Adipocyte (in vitro differentiated cells): ENCODE measurements around the gene MS4A1.

Experiments used
- DNase-seq: peaks from one replicate; pipeline ENCODE4 v3.0.0-alpha.2; 2015; ENCODE audit warnings: low read depth
- H3K27me3 ChIP-seq: replicated peaks from 2 replicates; pipeline ENCODE4 v1.7.0; 2013; ENCODE audit warnings: mild to moderate bottlenecking, low read length, moderate library complexity; ENCODE audit not compliant: control insufficient read depth, insufficient read depth
- H3K36me3 ChIP-seq: 2 replicates; pipeline ENCODE4 v1.7.0; 2013; ENCODE audit warnings: low read length, mild to moderate bottlenecking, moderate library complexity; ENCODE audit not compliant: control insufficient read depth, insufficient read depth, severe bottlenecking
- H3K4me1 ChIP-seq: 2 replicates; pipeline ENCODE4 v1.7.0; 2013; ENCODE audit warnings: mild to moderate bottlenecking, low read length, moderate library complexity; ENCODE audit not compliant: control insufficient read depth, insufficient read depth
- H3K4me3 ChIP-seq: 2 replicates; pipeline ENCODE4 v1.7.0; 2013; ENCODE audit warnings: mild to moderate bottlenecking, low read length, moderate library complexity
- H3K9ac ChIP-seq: 2 replicates; pipeline ENCODE4 v1.7.0; 2013; ENCODE audit warnings: mild to moderate bottlenecking, low read length, moderate library complexity
- H3K9me3 ChIP-seq: 2 replicates; pipeline ENCODE4 v1.7.0; 2013; ENCODE audit warnings: mild to moderate bottlenecking, low read length, moderate library complexity; ENCODE audit not compliant: control insufficient read depth

The MS4A1 gene

DNA sequence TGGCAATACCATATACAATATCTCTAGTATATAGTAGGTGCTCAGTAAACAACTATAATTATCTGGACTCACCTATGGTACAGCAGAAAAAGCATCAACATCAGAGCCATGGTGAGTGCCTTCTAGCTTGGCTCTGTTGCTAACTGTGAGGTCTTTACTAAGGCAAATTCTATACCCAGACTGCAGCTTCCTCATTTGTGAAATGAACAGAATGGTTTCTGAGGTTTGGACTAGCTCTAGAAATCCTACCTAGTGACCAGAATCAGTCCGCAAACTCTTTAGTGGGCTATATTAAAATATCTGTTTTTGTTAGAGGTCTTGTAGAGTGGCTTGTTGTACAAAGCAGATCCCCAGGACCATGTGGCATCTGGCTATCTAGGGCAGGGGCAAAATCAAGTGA, 3.7 kb downstream of the MS4A1 start:
- no peak overlapping the region for H3K9ac ChIP-seq
- no peaks in the 10 kb centered on the region for H3K4me1 ChIP-seq
- no peaks in the 10 kb centered on the region for H3K9me3 ChIP-seq
- DNase-seq: no peak
- H3K36me3 ChIP-seq: no peaks in the 10 kb centered on the region
- no peak overlapping the region for H3K4me3 ChIP-seq
- H3K27me3 ChIP-seq: no peaks in the 10 kb centered on the region

GRCh38 chr11:60468829-60469228, 13.2 kb downstream of the MS4A1 start:
- H3K9ac ChIP-seq: no peak overlapping the region
- no peaks in the 10 kb centered on the region for H3K9me3 ChIP-seq
- H3K27me3 ChIP-seq: no peaks in the 10 kb centered on the region
- DNase-seq: no peak
- H3K36me3 ChIP-seq: no peaks in the 10 kb centered on the region
- H3K4me3 ChIP-seq: no peak overlapping the region
- H3K4me1 ChIP-seq: no peaks in the 10 kb centered on the region

DNA sequence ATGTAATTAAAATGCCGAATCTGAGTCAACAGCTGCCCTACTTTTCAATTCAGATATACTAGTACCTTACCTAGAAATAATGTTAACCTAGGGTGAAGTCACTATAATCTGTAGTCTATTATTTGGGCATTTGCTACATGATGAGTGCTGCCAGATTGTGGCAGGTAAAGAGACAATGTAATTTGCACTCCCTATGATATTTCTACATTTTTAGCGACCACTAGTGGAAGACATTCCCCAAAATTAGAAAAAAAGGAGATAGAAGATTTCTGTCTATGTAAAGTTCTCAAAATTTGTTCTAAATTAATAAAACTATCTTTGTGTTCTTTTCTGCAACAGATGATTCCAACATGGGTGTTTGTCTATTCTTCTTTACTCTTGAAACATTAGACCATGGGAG, 14.1 kb downstream of the MS4A1 start:
- no peaks in the 10 kb centered on the region for H3K27me3 ChIP-seq
- H3K4me1 ChIP-seq: no peaks in the 10 kb centered on the region
- no peaks in the 10 kb centered on the region for H3K9me3 ChIP-seq
- DNase-seq: no peak
- no peaks in the 10 kb centered on the region for H3K36me3 ChIP-seq
- H3K4me3 ChIP-seq: no peak overlapping the region
- no peak overlapping the region for H3K9ac ChIP-seq

DNA sequence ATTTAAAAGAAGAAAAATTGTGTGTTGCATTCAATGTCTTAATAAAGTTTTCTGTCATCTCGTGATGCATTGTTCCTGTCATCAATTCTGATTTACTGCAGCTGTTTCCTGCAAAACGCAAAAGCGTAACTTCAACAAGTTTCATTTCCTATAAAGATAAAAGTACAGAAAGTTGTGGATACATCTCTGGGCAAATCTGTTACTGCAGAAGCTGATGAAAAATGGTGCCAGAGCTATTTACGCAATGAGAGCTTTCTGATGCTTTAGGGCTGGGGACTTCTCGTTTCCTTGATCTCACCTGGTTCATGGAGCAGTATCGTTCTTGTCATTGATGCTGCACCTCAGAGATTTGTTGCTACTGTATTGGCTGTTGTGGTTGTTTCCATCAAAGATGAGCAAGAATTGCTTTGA, 21.4 kb downstream of the MS4A1 start:
- no peak for DNase-seq
- no peaks in the 10 kb centered on the region for H3K36me3 ChIP-seq

DNA sequence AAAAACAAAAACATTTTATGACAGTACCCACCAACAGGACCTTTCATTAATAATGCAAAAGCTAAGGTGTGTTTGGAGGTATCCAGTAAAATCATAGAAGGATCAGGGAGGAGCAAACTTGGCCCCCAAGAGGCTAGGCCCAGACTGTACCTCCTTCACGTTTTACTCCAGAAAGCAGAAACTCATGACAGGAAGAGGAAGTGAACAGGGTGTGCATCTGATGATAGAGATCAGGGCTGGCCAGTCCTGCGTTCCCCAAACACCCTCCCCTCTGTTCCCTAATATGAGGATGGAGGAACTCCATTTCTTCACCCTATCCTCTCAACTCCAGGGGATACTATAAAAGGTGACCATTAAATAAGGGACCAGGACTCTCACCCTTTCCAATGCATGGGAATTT, 26.7 kb downstream of the MS4A1 start:
- DNase-seq: no peak
- H3K9ac ChIP-seq: no peak overlapping the region

More for the DNA sequence above, 21.4 kb downstream of the MS4A1 start:
- Histone ChIP-seq H3K4me3 (no peak overlapping the region), H3K4me1 (no peaks in the 10 kb centered on the region), H3K9me3 (no peaks in the 10 kb centered on the region), H3K9ac (no peak overlapping the region), H3K27me3 (no peaks in the 10 kb centered on the region)

DNA sequence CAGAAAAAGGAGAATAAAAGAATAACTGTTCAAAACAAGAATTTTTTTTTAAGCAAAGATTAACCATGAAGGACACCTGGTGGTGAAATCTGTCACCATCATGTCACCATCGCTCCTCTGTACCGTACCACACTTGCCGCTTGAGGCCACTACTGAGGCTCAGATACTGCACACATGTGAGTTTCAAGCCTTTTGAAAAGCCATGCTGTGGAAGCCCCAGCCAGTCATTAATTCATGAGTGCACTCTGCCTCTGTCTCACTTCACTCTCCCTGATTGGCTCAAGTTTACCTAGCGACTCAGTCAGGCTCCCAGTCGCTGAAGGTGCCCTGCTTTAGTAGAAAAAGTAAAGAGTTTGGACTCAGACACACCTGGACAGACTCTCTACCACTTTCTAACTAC, 30.3 kb downstream of the MS4A1 start:
- DNase-seq: no peak
- H3K27me3 ChIP-seq: no peaks in the 10 kb centered on the region
- H3K9me3 ChIP-seq: no peaks in the 10 kb centered on the region
- no peak overlapping the region for H3K9ac ChIP-seq
- H3K4me3 ChIP-seq: no peak overlapping the region
- H3K36me3 ChIP-seq: no peaks in the 10 kb centered on the region
- no peaks in the 10 kb centered on the region for H3K4me1 ChIP-seq

More for the DNA sequence above, 26.7 kb downstream of the MS4A1 start:
- Histone ChIP-seq H3K27me3 (no peaks in the 10 kb centered on the region), H3K4me1 (no peaks in the 10 kb centered on the region), H3K9me3 (no peaks in the 10 kb centered on the region), H3K36me3 (no peaks in the 10 kb centered on the region), H3K4me3 (no peak overlapping the region)

GRCh38 chr11:60492488-60493009, 36.9 kb downstream of the MS4A1 start, which contains the start of gene MS4A12:
Gene MS4A12, plus strand, starts transcription at chr11:60492778. Its CDS starts 4,541 bp downstream, at chr11:60497319.
- Histone ChIP-seq H3K4me3 (no peak within 1 kb of the TSS), H3K9ac (no peak within 1 kb of the TSS), H3K9me3 (no peaks in the 10 kb centered on the region), H3K4me1 (no peaks in the 10 kb centered on the region), H3K36me3 (no peaks in the 10 kb centered on the region), H3K27me3 (no peaks in the 10 kb centered on the region)
- DNase-seq: no peak

DNA sequence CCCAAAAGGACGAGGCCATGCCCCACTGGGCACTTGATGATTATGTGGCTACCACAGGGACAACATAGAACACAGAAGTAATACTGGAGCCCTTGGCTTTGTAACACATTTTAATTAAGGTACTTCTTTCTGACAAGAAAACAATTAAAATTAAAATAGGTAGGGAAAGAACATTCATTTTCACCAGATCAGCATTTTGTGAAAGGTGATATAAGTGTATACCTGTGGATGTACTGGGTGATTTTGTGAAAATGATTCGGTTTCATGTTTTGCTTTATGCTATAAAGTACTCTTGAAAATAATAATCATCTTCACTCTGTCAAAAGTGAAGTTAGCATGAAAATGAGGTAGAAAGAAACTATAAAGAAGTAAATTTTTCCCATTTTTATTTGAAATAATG, 37.8 kb downstream of the MS4A1 start:
- Histone ChIP-seq H3K4me1 (no peaks in the 10 kb centered on the region), H3K9ac (no peak overlapping the region), H3K27me3 (no peaks in the 10 kb centered on the region), H3K36me3 (no peaks in the 10 kb centered on the region), H3K4me3 (no peak overlapping the region), H3K9me3 (no peaks in the 10 kb centered on the region)
- no peak for DNase-seq

DNA sequence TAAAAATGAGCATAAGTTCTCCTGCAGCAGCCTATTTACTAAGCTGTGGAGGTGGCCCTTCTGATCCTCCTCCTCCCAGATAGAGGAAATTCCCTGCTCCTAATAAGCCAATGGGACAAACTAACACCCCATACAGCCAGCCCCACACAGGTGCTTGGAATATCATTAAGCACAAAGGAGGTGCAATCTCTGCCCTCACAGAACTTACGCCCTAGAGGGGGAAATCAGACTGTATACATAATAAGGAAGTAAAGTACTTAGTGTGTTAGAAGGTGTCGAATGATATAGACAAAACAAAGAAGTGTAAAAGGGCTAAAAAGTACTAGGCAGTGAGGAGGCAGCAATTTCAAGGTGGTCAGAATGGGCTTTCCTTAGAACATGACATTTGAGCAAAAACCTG, 42.8 kb downstream of the MS4A1 start:
- H3K36me3 ChIP-seq: no peaks in the 10 kb centered on the region

DNA sequence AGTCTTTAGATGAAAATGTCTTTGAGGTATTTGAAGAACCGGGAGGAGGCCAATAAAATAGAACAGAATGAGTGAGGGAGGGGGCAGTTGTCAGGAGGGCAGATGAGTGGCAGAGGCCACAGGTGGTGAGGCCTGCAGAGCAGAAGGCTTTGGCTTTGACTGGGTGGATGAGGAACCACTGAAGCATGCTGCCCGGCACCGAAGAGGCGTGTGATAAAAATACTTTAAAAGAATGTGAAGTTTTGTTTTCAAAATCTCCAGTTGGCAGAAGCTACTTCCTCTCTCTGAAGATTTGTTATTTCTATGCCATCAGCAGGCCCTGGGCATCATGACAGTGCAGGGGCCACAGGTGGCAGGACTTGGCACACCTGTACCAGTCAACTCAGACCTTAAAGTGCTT, 43.2 kb downstream of the MS4A1 start:
- Histone ChIP-seq H3K9ac (no peak overlapping the region), H3K36me3 (no peaks in the 10 kb centered on the region), H3K9me3 (no peaks in the 10 kb centered on the region), H3K4me3 (no peak overlapping the region), H3K4me1 (no peaks in the 10 kb centered on the region), H3K27me3 (no peaks in the 10 kb centered on the region)
- DNase-seq: no peak

More for the DNA sequence above, 42.8 kb downstream of the MS4A1 start:
- no peaks in the 10 kb centered on the region for H3K4me1 ChIP-seq
- no peak overlapping the region for H3K9ac ChIP-seq
- H3K9me3 ChIP-seq: no peaks in the 10 kb centered on the region
- DNase-seq: no peak
- H3K4me3 ChIP-seq: no peak overlapping the region
- no peaks in the 10 kb centered on the region for H3K27me3 ChIP-seq

GRCh38 chr11:60500276-60500910, 44.7 kb downstream of the MS4A1 start:
- no peak overlapping the region for H3K9ac ChIP-seq
- H3K4me3 ChIP-seq: no peak overlapping the region
- H3K4me1 ChIP-seq: no peaks in the 10 kb centered on the region
- peaks cover under 1% of the 10 kb centered on the region for H3K9me3 ChIP-seq
- no peaks in the 10 kb centered on the region for H3K27me3 ChIP-seq
- no peaks in the 10 kb centered on the region for H3K36me3 ChIP-seq
- no peak for DNase-seq
